Panc1 (cell line): ENCODE measurements around the gene WBP2NL. TPM values are rescaled to one million over a fixed set of nuclear protein-coding genes. Genes with fewer than 3 reads are reported as not detected.

Source experiments
- ATAC-seq: fragments of 200-7000 bp; cut with Tn5 transposase; 2 replicates; pipeline ENCODE4 v1.9.1; 2020; ENCODE audit warnings: mild to moderate bottlenecking, moderate library complexity
- BruUV-seq: library from RNA; stranded (reverse); fragments of 400-500 nt; replicated peaks from 2 replicates; lab custom pipeline; 2021; lab: Mats Ljungman, UMichigan
- CTCF ChIA-PET: fragments of 300-600 bp; sonication (Branson Sonifier 250); formaldehyde crosslinking; loops from one replicate; lab custom pipeline; 2022; ENCODE audit warnings: antibody characterized with exemption; lab: Charles Lee
- POLR2A ChIA-PET: fragments of 300-600 bp; sonication (Branson Sonifier 250); formaldehyde crosslinking; loops from one replicate; lab custom pipeline; 2022; ENCODE audit warnings: antibody characterized with exemption; lab: Charles Lee
- DNase-seq: peaks from one replicate; pipeline ENCODE4 v3.0.0-alpha.2; 2010; ENCODE audit warnings: low read depth, low spot score
- H3K27ac ChIP-seq: 2 replicates; pipeline ENCODE4 v1.5.1; 2011; ENCODE audit warnings: mild to moderate bottlenecking, low read length, inconsistent platforms
- H3K27me3 ChIP-seq: fragments of 200-500 bp; sonication (Bioruptor generic); 2 replicates; pipeline ENCODE4 v1.6.0; 2014; ENCODE audit warnings: low read length, inconsistent platforms; ENCODE audit not compliant: control insufficient read depth, insufficient read depth
- H3K36me3 ChIP-seq: fragments of 200-500 bp; sonication (Bioruptor generic); 2 replicates; pipeline ENCODE4 v1.5.1; 2014; ENCODE audit warnings: inconsistent platforms, mild to moderate bottlenecking, low read length, moderate library complexity; ENCODE audit not compliant: control insufficient read depth, insufficient read depth
- H3K4me1 ChIP-seq: 2 replicates; pipeline ENCODE4 v1.5.1; 2011; ENCODE audit warnings: inconsistent platforms, mild to moderate bottlenecking, low read length, moderate library complexity; ENCODE audit not compliant: control insufficient read depth, insufficient read depth
- H3K4me3 ChIP-seq, 2 experiments: 2 replicates each; pipeline ENCODE4 v1.5.1; 2011 to 2012; ENCODE audit warnings: low read depth in 2 of 2, low read length in 2 of 2, mild to moderate bottlenecking in 2 of 2, inconsistent platforms in 1 of 2, moderate library complexity in 1 of 2
- H3K9me3 ChIP-seq: fragments of 200-500 bp; sonication (Bioruptor generic); 2 replicates; pipeline ENCODE4 v1.5.1; 2014; ENCODE audit warnings: low read depth, mild to moderate bottlenecking, inconsistent platforms, low read length, moderate library complexity; ENCODE audit not compliant: control insufficient read depth, insufficient read depth
- CTCF ChIP-seq: fragments of 450-650 bp; IDR thresholded peaks from 2 replicates; pipeline ENCODE4 v1.5.1; 2017; ENCODE audit warnings: mild to moderate bottlenecking
- POLR2AphosphoS5 ChIP-seq: IDR thresholded peaks from 2 replicates; pipeline ENCODE4 v1.6.1; 2012; ENCODE audit warnings: mild to moderate bottlenecking, low read depth, low read length, moderate library complexity
- SIN3A ChIP-seq: IDR thresholded peaks from 2 replicates; pipeline ENCODE4 v1.6.1; 2012; ENCODE audit warnings: low read depth, mild to moderate bottlenecking, low read length, moderate library complexity, borderline replicate concordance; ENCODE audit not compliant: insufficient read depth
- TCF7L2 ChIP-seq: IDR thresholded peaks from 2 replicates; pipeline ENCODE4 v1.6.1; 2011; ENCODE audit warnings: mild to moderate bottlenecking, low read depth, low read length, inconsistent platforms
- in situ Hi-C: cut with HindIII; loops from 2 replicates; pipeline ENCODE4 v1.10.0; 2016; ENCODE audit warnings: low sequenced_read_pairs, low pct_unique_long_range_greater_than_20kb
- intact Hi-C: fragments of 100-400 bp; cut with micrococcal nuclease; formaldehyde crosslinking; loops from one replicate; pipeline ENCODE4 v1.10.0; 2022; ENCODE audit not compliant: unreplicated experiment
- total RNA-seq: library from RNA; stranded (reverse); gene quantifications from one replicate; pipeline ENCODE4 v1.2.1, GENCODE V29; 2021; ENCODE audit not compliant: unreplicated experiment
- TF ChIP-seq, protein P1 (sequence below), 2 experiments: IDR thresholded peaks; 2 replicates each; pipeline ENCODE4 v1.6.1; 2011 to 2012; ENCODE audit warnings: low read depth in 2 of 2, control low read depth in 1 of 2, low read length in 1 of 2, mild to moderate bottlenecking in 1 of 2, moderate library complexity in 1 of 2; ENCODE audit not compliant: insufficient read depth in 1 of 2

The WBP2NL gene
- total RNA-seq, 1 experiment from 2014 or later, result 0.44 TPM

GRCh38 chr22:41989246-41989645 lies 9.3 kb upstream of the WBP2NL start:
- ChIA-PET POLR2A (no interaction called here), CTCF (no interaction called here)
- no peak overlapping the region for H3K27ac ChIP-seq
- H3K4me1 ChIP-seq, result no peaks in the 10 kb centered on the region
- intact Hi-C loops (no loop called here), in situ Hi-C loops (no loop called here)
- no peaks in the 10 kb centered on the region for H3K36me3 ChIP-seq
- no peak overlapping the region for H3K4me3 ChIP-seq
- TF ChIP-seq TCF7L2 (no peak), SIN3A (no peak), POLR2AphosphoS5 (no peak), CTCF (no peak)
- TF ChIP-seq, protein P1, sequence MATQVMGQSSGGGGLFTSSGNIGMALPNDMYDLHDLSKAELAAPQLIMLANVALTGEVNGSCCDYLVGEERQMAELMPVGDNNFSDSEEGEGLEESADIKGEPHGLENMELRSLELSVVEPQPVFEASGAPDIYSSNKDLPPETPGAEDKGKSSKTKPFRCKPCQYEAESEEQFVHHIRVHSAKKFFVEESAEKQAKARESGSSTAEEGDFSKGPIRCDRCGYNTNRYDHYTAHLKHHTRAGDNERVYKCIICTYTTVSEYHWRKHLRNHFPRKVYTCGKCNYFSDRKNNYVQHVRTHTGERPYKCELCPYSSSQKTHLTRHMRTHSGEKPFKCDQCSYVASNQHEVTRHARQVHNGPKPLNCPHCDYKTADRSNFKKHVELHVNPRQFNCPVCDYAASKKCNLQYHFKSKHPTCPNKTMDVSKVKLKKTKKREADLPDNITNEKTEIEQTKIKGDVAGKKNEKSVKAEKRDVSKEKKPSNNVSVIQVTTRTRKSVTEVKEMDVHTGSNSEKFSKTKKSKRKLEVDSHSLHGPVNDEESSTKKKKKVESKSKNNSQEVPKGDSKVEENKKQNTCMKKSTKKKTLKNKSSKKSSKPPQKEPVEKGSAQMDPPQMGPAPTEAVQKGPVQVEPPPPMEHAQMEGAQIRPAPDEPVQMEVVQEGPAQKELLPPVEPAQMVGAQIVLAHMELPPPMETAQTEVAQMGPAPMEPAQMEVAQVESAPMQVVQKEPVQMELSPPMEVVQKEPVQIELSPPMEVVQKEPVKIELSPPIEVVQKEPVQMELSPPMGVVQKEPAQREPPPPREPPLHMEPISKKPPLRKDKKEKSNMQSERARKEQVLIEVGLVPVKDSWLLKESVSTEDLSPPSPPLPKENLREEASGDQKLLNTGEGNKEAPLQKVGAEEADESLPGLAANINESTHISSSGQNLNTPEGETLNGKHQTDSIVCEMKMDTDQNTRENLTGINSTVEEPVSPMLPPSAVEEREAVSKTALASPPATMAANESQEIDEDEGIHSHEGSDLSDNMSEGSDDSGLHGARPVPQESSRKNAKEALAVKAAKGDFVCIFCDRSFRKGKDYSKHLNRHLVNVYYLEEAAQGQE (IDR thresholded peaks at IDR 0.05; ENCODE audit: insufficient read depth in 1 of 2, low read depth in 2 of 2, low read length in 1 of 2), result no peak
- no peaks in the 10 kb centered on the region for H3K9me3 ChIP-seq
- no peaks in the 10 kb centered on the region for H3K27me3 ChIP-seq
- no peak for DNase-seq
- no peak for ATAC-seq
- no TSS peak for BruUV-seq

GRCh38 chr22:41991111-41991510 lies 7.5 kb upstream of the WBP2NL start:
- Histone ChIP-seq H3K27ac (no peak overlapping the region), H3K9me3 (no peaks in the 10 kb centered on the region), H3K36me3 (no peaks in the 10 kb centered on the region), H3K4me1 (no peaks in the 10 kb centered on the region), H3K27me3 (no peaks in the 10 kb centered on the region), H3K4me3 (no peak overlapping the region)
- in situ Hi-C loops (no loop called here), intact Hi-C loops (no loop called here)
- TF ChIP-seq TCF7L2 (no peak), SIN3A (no peak), POLR2AphosphoS5 (no peak)
- TF ChIP-seq, protein P1 (IDR thresholded peaks at IDR 0.05; ENCODE audit: insufficient read depth in 1 of 2, low read depth in 2 of 2, low read length in 1 of 2), result no peak
- ChIA-PET CTCF (no interaction called here), POLR2A (no interaction called here)
- BruUV-seq, result no TSS peak
- no peak for ATAC-seq
- no peak for DNase-seq
